Measurements from ENCODE around the gene GRAMD2B.

GRCh38 chr5:126374109-126374416 is 49.1 kb upstream of the GRAMD2B start:
- TF ChIP-seq CTCF (conservative IDR thresholded peaks at IDR 0.05; ENCODE audit: low read depth, low read length) = no peak
- TF ChIP-seq EZH2 (IDR thresholded peaks at IDR 0.05; ENCODE audit: low read length, unreplicated experiment) = no peak
